ENCODE measurements around the gene CMSS1.

CMSS1 gene

GRCh38 chr3:99901200-99901926, 83.7 kb downstream of the CMSS1 start:
- Histone ChIP-seq H3K4me1 (ENCODE audit: control insufficient read depth, insufficient read depth, low read length, poor library complexity, severe bottlenecking) (peaks cover 23% of the 10 kb centered on the region), H3K36me3 (ENCODE audit: control insufficient read depth, insufficient read depth, low read length) (no peaks in the 10 kb centered on the region), H3K27ac (ENCODE audit: low read depth, low read length, severe bottlenecking) (peak overlapping the region; percentile 83), H3K4me3 (ENCODE audit: extremely low read depth, insufficient read depth, low read length, poor library complexity, severe bottlenecking) (no peak overlapping the region), H3K9me3 (ENCODE audit: control insufficient read depth, low read length) (no peaks in the 10 kb centered on the region)
- WGBS, 2 experiments (ENCODE audit: insufficient coverage in 2 of 2), result 80 to 100% methylated on average over 1 of the region's 6 CpGs

GRCh38 chr3:99902091-99902490, 84.4 kb downstream of the CMSS1 start:
- WGBS, 2 experiments (ENCODE audit: insufficient coverage in 2 of 2), result 100% methylated on average over 1 of the region's 1 CpG; no CpG with 5 or more reads in 1 of the 2 experiments
- Histone ChIP-seq H3K4me3 (ENCODE audit: extremely low read depth, insufficient read depth, low read length, poor library complexity, severe bottlenecking) (no peak overlapping the region), H3K27ac (ENCODE audit: low read depth, low read length, severe bottlenecking) (no peak overlapping the region)

GRCh38 chr3:99903869-99904268, 86.2 kb downstream of the CMSS1 start:
- H3K4me1 ChIP-seq (ENCODE audit: control insufficient read depth, insufficient read depth, low read length, poor library complexity, severe bottlenecking), result peaks cover 14% of the 10 kb centered on the region
- no peaks in the 10 kb centered on the region for H3K9me3 ChIP-seq (ENCODE audit: control insufficient read depth, low read length)
- H3K27ac ChIP-seq (ENCODE audit: low read depth, low read length, severe bottlenecking), result no peak overlapping the region
- H3K4me3 ChIP-seq (ENCODE audit: extremely low read depth, insufficient read depth, low read length, poor library complexity, severe bottlenecking), result no peak overlapping the region
- H3K36me3 ChIP-seq (ENCODE audit: control insufficient read depth, insufficient read depth, low read length), result no peaks in the 10 kb centered on the region

More at GRCh38 chr3:99902091-99902490, 84.4 kb downstream of the CMSS1 start:
- H3K9me3 ChIP-seq (ENCODE audit: control insufficient read depth, low read length), result no peaks in the 10 kb centered on the region
- H3K4me1 ChIP-seq (ENCODE audit: control insufficient read depth, insufficient read depth, low read length, poor library complexity, severe bottlenecking), result peaks cover 15% of the 10 kb centered on the region
- H3K36me3 ChIP-seq (ENCODE audit: control insufficient read depth, insufficient read depth, low read length), result no peaks in the 10 kb centered on the region

- Histone ChIP-seq H3K27ac (ENCODE audit: low read depth, low read length, severe bottlenecking) (no peak overlapping the region), H3K4me3 (ENCODE audit: extremely low read depth, insufficient read depth, low read length, poor library complexity, severe bottlenecking) (no peak overlapping the region), H3K9me3 (ENCODE audit: control insufficient read depth, low read length) (no peaks in the 10 kb centered on the region), H3K36me3 (ENCODE audit: control insufficient read depth, insufficient read depth, low read length) (no peaks in the 10 kb centered on the region), H3K4me1 (ENCODE audit: control insufficient read depth, insufficient read depth, low read length, poor library complexity, severe bottlenecking) (peaks cover 5% of the 10 kb centered on the region)
- 100% methylated on average over 1 of the region's 2 CpGs; no CpG with 5 or more reads in 1 of the 2 experiments for WGBS, 2 experiments (ENCODE audit: insufficient coverage in 2 of 2)
Measured at GRCh38 chr3:99907959-99908544, 90.4 kb downstream of the CMSS1 start.

- no peaks in the 10 kb centered on the region for H3K9me3 ChIP-seq (ENCODE audit: control insufficient read depth, low read length)
- no CpG with 5 or more reads among the region's 3 CpGs for WGBS, 2 experiments (ENCODE audit: insufficient coverage in 2 of 2)
- no peaks in the 10 kb centered on the region for H3K36me3 ChIP-seq (ENCODE audit: control insufficient read depth, insufficient read depth, low read length)
- no peak overlapping the region for H3K27ac ChIP-seq (ENCODE audit: low read depth, low read length, severe bottlenecking)
- peaks cover 5% of the 10 kb centered on the region for H3K4me1 ChIP-seq (ENCODE audit: control insufficient read depth, insufficient read depth, low read length, poor library complexity, severe bottlenecking)
- no peak overlapping the region for H3K4me3 ChIP-seq (ENCODE audit: extremely low read depth, insufficient read depth, low read length, poor library complexity, severe bottlenecking)
Measured at GRCh38 chr3:99909714-99910495, 92.2 kb downstream of the CMSS1 start.

GRCh38 chr3:99910752-99911290, 93.2 kb downstream of the CMSS1 start:
- H3K36me3 ChIP-seq (ENCODE audit: control insufficient read depth, insufficient read depth, low read length), result no peaks in the 10 kb centered on the region
- H3K4me1 ChIP-seq (ENCODE audit: control insufficient read depth, insufficient read depth, low read length, poor library complexity, severe bottlenecking), result peaks cover 5% of the 10 kb centered on the region
- WGBS, 2 experiments (ENCODE audit: insufficient coverage in 2 of 2), result 80% methylated on average over 1 of the region's 4 CpGs; no CpG with 5 or more reads in 1 of the 2 experiments
- no peak overlapping the region for H3K4me3 ChIP-seq (ENCODE audit: extremely low read depth, insufficient read depth, low read length, poor library complexity, severe bottlenecking)
- no peaks in the 10 kb centered on the region for H3K9me3 ChIP-seq (ENCODE audit: control insufficient read depth, low read length)
- H3K27ac ChIP-seq (ENCODE audit: low read depth, low read length, severe bottlenecking), result no peak overlapping the region

GRCh38 chr3:99911433-99911832, 93.8 kb downstream of the CMSS1 start:
- peaks cover 5% of the 10 kb centered on the region for H3K4me1 ChIP-seq (ENCODE audit: control insufficient read depth, insufficient read depth, low read length, poor library complexity, severe bottlenecking)
- H3K36me3 ChIP-seq (ENCODE audit: control insufficient read depth, insufficient read depth, low read length), result no peaks in the 10 kb centered on the region
- no peak overlapping the region for H3K4me3 ChIP-seq (ENCODE audit: extremely low read depth, insufficient read depth, low read length, poor library complexity, severe bottlenecking)
- no peak overlapping the region for H3K27ac ChIP-seq (ENCODE audit: low read depth, low read length, severe bottlenecking)
- H3K9me3 ChIP-seq (ENCODE audit: control insufficient read depth, low read length), result no peaks in the 10 kb centered on the region
- WGBS, 2 experiments (ENCODE audit: insufficient coverage in 2 of 2), result 40 to 67% methylated on average over 1 to 2 of the region's 3 CpGs

GRCh38 chr3:99915906-99916432, 98.3 kb downstream of the CMSS1 start:
- WGBS, 2 experiments (ENCODE audit: insufficient coverage in 2 of 2), result 87 to 89% methylated on average over 2 to 3 of the region's 3 CpGs
- no peaks in the 10 kb centered on the region for H3K36me3 ChIP-seq (ENCODE audit: control insufficient read depth, insufficient read depth, low read length)
- H3K27ac ChIP-seq (ENCODE audit: low read depth, low read length, severe bottlenecking), result no peak overlapping the region
- H3K4me3 ChIP-seq (ENCODE audit: extremely low read depth, insufficient read depth, low read length, poor library complexity, severe bottlenecking), result no peak overlapping the region
- no peaks in the 10 kb centered on the region for H3K9me3 ChIP-seq (ENCODE audit: control insufficient read depth, low read length)
- peaks cover 11% of the 10 kb centered on the region for H3K4me1 ChIP-seq (ENCODE audit: control insufficient read depth, insufficient read depth, low read length, poor library complexity, severe bottlenecking)

- Histone ChIP-seq H3K36me3 (ENCODE audit: control insufficient read depth, insufficient read depth, low read length) (no peaks in the 10 kb centered on the region), H3K27ac (ENCODE audit: low read depth, low read length, severe bottlenecking) (no peak overlapping the region), H3K4me1 (ENCODE audit: control insufficient read depth, insufficient read depth, low read length, poor library complexity, severe bottlenecking) (peaks cover 10% of the 10 kb centered on the region), H3K4me3 (ENCODE audit: extremely low read depth, insufficient read depth, low read length, poor library complexity, severe bottlenecking) (no peak overlapping the region), H3K9me3 (ENCODE audit: control insufficient read depth, low read length) (no peaks in the 10 kb centered on the region)
Measured at GRCh38 chr3:99918715-99919114, 101.1 kb downstream of the CMSS1 start.

- Histone ChIP-seq H3K27ac (ENCODE audit: low read depth, low read length, severe bottlenecking) (no peak overlapping the region), H3K4me3 (ENCODE audit: extremely low read depth, insufficient read depth, low read length, poor library complexity, severe bottlenecking) (no peak overlapping the region), H3K4me1 (ENCODE audit: control insufficient read depth, insufficient read depth, low read length, poor library complexity, severe bottlenecking) (peaks cover 10% of the 10 kb centered on the region), H3K9me3 (ENCODE audit: control insufficient read depth, low read length) (no peaks in the 10 kb centered on the region), H3K36me3 (ENCODE audit: control insufficient read depth, insufficient read depth, low read length) (no peaks in the 10 kb centered on the region)
Measured at GRCh38 chr3:99919694-99920093, 102.0 kb downstream of the CMSS1 start.
